ENCODE measurements around the gene DESI1.
A peak's percentile ranks its signal among the peaks of the same experiment; 100 is the strongest.
"Not testable (repeated sequence)": the region's sequence is repeated elsewhere in the genome, so short reads cannot be mapped to it uniquely, and the experiment has no call there.

The DESI1 gene

GRCh38 chr22:41558241-41558630, 62.6 kb downstream of the DESI1 start:
- not testable (repeated sequence) for DNase-seq (ENCODE audit: low read depth, low spot score)

GRCh38 chr22:41557401-41558240, 63.2 kb downstream of the DESI1 start:
- peak; percentile 63 for DNase-seq (ENCODE audit: low read depth, low spot score)

GRCh38 chr22:41556561-41556960, 64.3 kb downstream of the DESI1 start:
- no peak for DNase-seq (ENCODE audit: low read depth, low spot score)

- no peak for DNase-seq (ENCODE audit: low read depth, low spot score)
Observed at GRCh38 chr22:41555325-41555982, 65.4 kb downstream of the DESI1 start.

GRCh38 chr22:41551877-41552582, 68.8 kb downstream of the DESI1 start:
- no peak for DNase-seq (ENCODE audit: low read depth, low spot score)

DNA sequence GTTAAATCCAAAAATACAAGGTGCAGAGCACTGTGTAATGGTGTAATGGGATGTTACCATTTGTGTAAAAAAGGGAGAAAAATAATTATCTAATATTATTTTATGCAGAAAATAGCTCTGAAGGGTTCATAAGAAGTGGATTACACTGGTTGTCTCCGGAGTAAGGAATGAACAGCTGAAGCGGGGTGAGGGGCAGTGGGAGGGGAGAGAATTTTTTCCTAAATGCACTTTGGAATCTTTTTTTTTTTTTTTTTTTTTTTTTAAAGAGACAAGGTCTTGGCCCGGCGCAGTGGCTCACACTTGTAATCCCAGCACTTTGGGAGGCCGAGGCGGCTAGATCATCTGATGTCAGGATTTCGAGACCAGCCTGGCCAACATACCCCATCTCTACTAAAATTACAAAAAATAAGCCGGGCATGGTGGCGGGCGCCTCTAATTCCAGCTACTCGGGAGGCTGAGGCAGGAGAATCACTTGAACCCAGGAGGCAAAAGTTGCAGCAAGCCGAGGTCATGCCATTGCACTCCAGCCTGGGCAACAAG, 69.8 kb downstream of the DESI1 start:
- DNase-seq (ENCODE audit: low read depth, low spot score): no peak

DNA sequence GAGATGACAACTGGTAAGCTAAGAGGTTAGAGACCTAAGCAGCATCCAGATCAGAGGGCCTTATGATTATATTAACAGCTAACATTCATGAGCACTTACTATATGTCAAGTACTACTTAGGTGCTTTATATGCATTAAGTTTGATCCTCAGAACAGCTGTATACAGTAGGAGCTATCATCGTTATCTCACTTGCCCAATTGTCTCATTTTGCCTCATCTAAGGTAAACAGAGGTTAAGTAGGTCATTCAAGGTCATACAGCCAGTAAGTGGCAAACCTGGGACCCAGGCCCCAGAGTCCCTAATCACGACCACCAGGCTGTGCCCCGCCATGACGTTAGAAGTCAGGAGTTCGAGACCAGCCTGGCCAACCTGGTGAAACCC, 72.0 kb downstream of the DESI1 start:
- no peak for DNase-seq (ENCODE audit: low read depth, low spot score)
